Coronary artery (tissue), 2 donors: ENCODE measurements around the gene CADPS.

Experiments used
- DNase-seq: peaks from one replicate; pipeline ENCODE4 v3.0.0-alpha.2; 2017; ENCODE audit warnings: low spot score
- H3K27ac ChIP-seq, 2 donors: fragments of 200-600 bp; sonication (generic); one replicate each; pipeline ENCODE4 v1.5.1; 2016 to 2019
- H3K4me3 ChIP-seq: fragments of 200-600 bp; sonication (generic); 2 replicates; pipeline ENCODE4 v1.5.1; 2016; ENCODE audit warnings: mild to moderate bottlenecking, moderate library complexity
- TF ChIP-seq, protein P1 (sequence below): fragments of 200-600 bp; sonication (generic); IDR thresholded peaks from one replicate; pipeline ENCODE4 v1.5.1; 2019; ENCODE audit warnings: antibody characterized with exemption

Gene CADPS

DNA sequence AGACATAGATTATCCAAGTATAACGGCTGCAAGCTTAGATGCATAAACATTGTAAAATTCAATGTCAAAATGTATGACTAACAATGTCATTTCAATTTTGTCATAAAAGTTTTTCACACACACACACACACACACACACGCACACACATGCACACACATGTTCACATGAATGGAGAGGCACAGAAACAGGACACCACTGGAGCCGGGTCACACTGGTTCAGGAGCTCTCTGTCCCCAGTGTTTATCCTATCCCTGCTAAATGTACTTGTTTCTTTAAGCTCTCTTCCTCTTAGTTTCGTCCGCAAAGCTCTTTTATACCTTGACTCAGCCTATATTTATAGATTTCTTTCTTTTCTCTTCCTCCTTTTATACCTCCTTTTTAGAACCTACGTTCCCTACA, 249.9 kb downstream of the CADPS start:
- TF ChIP-seq, protein P1, sequence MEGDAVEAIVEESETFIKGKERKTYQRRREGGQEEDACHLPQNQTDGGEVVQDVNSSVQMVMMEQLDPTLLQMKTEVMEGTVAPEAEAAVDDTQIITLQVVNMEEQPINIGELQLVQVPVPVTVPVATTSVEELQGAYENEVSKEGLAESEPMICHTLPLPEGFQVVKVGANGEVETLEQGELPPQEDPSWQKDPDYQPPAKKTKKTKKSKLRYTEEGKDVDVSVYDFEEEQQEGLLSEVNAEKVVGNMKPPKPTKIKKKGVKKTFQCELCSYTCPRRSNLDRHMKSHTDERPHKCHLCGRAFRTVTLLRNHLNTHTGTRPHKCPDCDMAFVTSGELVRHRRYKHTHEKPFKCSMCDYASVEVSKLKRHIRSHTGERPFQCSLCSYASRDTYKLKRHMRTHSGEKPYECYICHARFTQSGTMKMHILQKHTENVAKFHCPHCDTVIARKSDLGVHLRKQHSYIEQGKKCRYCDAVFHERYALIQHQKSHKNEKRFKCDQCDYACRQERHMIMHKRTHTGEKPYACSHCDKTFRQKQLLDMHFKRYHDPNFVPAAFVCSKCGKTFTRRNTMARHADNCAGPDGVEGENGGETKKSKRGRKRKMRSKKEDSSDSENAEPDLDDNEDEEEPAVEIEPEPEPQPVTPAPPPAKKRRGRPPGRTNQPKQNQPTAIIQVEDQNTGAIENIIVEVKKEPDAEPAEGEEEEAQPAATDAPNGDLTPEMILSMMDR, result no peak

DNA sequence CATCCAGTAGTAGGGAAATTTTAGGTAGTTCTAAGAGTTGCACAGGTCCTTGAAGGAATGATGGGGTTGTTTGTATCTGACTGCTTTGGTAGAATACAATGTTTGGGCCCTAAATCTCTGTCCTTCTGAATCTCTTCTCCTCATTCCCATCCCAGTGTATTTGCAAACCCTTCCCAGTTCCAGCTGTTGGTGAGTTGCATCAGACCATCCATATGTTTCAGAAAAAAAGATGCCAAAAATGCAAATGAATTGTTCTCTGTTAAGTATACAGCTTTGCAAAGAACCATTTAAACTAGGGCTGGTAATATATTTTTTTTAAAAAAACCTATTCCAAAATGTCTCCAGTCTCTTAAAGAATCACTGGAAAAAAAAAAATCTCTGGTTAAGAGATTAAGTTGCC, 251.0 kb downstream of the CADPS start:
- Histone ChIP-seq H3K4me3 (no peak overlapping the region), H3K27ac (no peak overlapping the region)
- no peak for DNase-seq
- TF ChIP-seq, protein P1, result no peak

More for the DNA sequence above, 249.9 kb downstream of the CADPS start:
- no peak for DNase-seq
- H3K27ac ChIP-seq, result no peak overlapping the region
- H3K4me3 ChIP-seq, result no peak overlapping the region

GRCh38 chr3:62622553-62623174, 252.6 kb downstream of the CADPS start:
- H3K27ac ChIP-seq, result no peak overlapping the region
- no peak for DNase-seq
- TF ChIP-seq, protein P1, result peak; percentile 45
- H3K4me3 ChIP-seq, result no peak overlapping the region

DNA sequence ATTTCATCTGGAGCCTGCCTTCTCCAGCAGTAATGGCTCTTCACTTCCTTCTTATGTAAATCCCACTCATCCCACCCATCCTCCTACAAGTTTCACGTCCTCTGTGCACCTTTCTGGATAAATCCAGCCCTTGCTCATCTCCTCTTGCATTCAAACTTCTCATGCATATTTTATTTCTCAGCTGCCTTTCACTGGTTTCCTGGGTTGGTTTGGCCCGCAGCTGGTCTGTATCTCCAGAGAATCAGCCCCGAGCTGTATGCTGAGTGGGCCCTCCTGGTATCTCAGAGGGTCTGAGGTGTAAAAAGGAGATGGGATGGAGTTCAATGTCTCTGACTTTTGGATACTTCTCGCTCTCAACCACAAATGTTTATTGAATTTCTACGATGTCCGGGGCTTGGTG, 253.3 kb downstream of the CADPS start:
- DNase-seq, result no peak
- Histone ChIP-seq H3K4me3 (no peak overlapping the region), H3K27ac (no peak overlapping the region)
- TF ChIP-seq, protein P1, result no peak

DNA sequence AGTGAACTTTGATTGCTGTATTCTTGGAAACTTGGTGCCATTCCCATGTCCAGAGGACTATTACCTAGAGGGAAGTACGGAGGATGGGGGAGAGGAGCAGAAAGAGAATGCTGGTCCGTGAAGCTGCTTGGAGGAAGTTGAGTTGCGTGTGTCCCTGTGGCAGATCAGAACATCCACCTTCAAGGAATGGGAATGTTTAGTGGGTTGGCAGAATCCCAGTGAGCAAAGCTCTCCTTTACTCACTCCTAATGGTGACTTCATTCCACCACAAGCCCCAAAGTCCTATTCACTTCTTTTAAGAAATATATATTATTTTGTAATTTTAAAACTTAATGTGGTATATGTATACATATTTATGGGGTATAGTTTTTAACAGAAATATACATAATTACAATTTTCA, 254.0 kb downstream of the CADPS start:
- no peak for DNase-seq
- TF ChIP-seq, protein P1, result no peak
- no peak overlapping the region for H3K4me3 ChIP-seq
- H3K27ac ChIP-seq, result no peak overlapping the region

GRCh38 chr3:62615258-62615849, 259.9 kb downstream of the CADPS start:
- no peak overlapping the region for H3K27ac ChIP-seq
- TF ChIP-seq, protein P1, result no peak
- no peak for DNase-seq
- no peak overlapping the region for H3K4me3 ChIP-seq

- H3K27ac ChIP-seq, result no peak overlapping the region
- DNase-seq, result no peak
- TF ChIP-seq, protein P1, result no peak
- H3K4me3 ChIP-seq, result no peak overlapping the region
Observed at GRCh38 chr3:62614527-62614926, 260.7 kb downstream of the CADPS start.
